Memory B cell (primary cell): Measurements from ENCODE around the gene CELSR1.
A peak's percentile ranks its signal among the peaks of the same experiment; 100 is the strongest.

Experiments
- ATAC-seq: fragments of 150-1000 bp; cut with Tn5 transposase; 2 replicates; pipeline ENCODE4 v1.10.0; 2021; ENCODE audit warnings: low read depth, mild to moderate bottlenecking, moderate library complexity
- DNase-seq, 2 donors: peaks; one replicate each; pipeline ENCODE4 v3.0.0; 2022; ENCODE audit warnings: low spot score in 2 of 2
- H3K27ac Mint-ChIP-seq: one replicate; pipeline ENCODE4 v1.8.0; 2022; ENCODE audit warnings: mild to moderate bottlenecking, moderate library complexity, mixed read lengths
- H3K27me3 Mint-ChIP-seq: one replicate; pipeline ENCODE4 v1.8.0; 2022; ENCODE audit warnings: mixed read lengths
- H3K36me3 Mint-ChIP-seq: one replicate; pipeline ENCODE4 v1.8.0; 2022; ENCODE audit warnings: mild to moderate bottlenecking, mixed read lengths
- H3K4me1 Mint-ChIP-seq: one replicate; pipeline ENCODE4 v1.8.0; 2022; ENCODE audit warnings: mixed read lengths
- H3K4me3 Mint-ChIP-seq: one replicate; pipeline ENCODE4 v1.8.0; 2022; ENCODE audit warnings: mild to moderate bottlenecking, moderate library complexity, mixed read lengths
- H3K9me3 Mint-ChIP-seq: one replicate; pipeline ENCODE4 v1.8.0; 2022; ENCODE audit warnings: mixed read lengths

The CELSR1 gene

DNA sequence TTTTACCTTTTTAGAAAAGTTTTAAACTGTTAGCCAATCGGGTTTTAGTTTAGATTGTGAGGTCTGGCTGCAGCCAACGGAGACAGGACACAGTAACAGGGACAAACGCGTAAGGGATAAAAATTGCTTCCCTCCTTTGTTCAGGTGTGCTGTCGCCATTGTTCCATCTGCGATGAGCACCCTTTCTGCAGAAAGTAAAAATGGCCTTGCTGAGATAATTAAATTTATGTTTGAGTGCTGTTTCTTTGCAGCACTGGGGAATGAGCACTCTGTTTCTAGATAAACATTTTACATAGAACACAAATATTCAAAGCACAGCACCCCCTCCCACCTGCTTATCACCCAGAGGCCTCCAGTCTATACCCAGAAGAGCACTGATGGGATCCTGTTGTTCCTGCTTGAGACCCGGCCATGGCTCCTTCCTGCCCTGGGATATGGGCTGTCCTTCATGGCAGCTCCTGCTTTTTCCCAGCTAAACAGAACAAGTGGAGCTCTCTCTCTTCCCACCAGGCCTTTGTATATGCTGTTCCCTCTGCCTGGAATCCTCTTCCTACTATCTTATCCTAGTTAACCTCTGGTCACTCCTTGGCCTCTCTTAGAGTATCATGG is 34.3 kb upstream of the CELSR1 start:
- Mint-ChIP-seq H3K4me3 (no peak overlapping the region), H3K27me3 (no peaks in the 10 kb centered on the region), H3K9me3 (peaks cover 4% of the 10 kb centered on the region), H3K27ac (no peak overlapping the region), H3K4me1 (peaks cover 27% of the 10 kb centered on the region), H3K36me3 (peaks cover 2% of the 10 kb centered on the region)
- no peak for DNase-seq
- no peak for ATAC-seq

DNA sequence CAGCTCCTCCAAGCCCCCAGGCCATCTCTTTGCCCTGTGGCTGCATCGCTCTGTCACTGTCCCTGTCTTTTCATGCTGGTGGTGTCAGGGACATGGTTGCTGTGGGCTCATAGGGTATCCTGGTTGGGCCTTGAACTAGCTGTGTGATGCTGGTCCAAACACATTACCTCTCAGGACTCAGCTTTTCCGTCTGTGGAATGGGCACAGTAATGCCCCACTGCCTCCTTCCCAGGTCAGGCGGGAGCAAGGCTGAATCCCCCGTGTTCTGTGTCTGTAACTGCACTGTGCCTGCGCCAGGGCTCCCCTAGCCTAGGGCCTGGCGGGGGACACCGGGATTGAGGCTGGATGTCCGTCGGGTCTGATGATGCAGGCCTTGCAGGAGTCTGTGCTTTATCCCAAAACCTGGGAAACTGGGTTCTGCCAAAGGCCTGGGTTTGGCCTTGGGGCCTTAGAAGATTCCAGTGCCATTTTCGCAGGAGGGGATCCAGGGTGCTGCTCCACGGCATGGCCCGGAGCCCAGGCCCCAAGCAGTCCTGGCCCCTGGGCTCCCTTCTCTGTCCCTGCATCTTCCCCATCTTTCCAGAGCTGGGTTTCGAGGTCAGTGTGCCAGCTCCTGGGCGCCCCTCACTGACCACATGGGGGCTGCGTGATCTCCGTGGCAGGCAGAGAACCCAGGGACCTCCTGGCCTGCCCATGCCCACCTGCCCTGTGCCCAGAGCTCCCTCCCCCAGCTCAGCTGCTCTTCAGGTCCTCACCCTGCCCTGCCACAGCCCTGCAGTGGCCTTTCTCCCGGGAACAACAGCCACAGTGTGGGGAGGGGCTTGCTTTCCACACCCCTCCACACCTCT is 32.7 kb upstream of the CELSR1 start:
- H3K36me3 Mint-ChIP-seq, result peaks cover 2% of the 10 kb centered on the region
- H3K27ac Mint-ChIP-seq, result no peak overlapping the region
- H3K4me1 Mint-ChIP-seq, result peaks cover 17% of the 10 kb centered on the region
- no peak overlapping the region for H3K4me3 Mint-ChIP-seq
- no peak for ATAC-seq
- no peaks in the 10 kb centered on the region for H3K27me3 Mint-ChIP-seq
- no peak for DNase-seq
- peaks cover 4% of the 10 kb centered on the region for H3K9me3 Mint-ChIP-seq

DNA sequence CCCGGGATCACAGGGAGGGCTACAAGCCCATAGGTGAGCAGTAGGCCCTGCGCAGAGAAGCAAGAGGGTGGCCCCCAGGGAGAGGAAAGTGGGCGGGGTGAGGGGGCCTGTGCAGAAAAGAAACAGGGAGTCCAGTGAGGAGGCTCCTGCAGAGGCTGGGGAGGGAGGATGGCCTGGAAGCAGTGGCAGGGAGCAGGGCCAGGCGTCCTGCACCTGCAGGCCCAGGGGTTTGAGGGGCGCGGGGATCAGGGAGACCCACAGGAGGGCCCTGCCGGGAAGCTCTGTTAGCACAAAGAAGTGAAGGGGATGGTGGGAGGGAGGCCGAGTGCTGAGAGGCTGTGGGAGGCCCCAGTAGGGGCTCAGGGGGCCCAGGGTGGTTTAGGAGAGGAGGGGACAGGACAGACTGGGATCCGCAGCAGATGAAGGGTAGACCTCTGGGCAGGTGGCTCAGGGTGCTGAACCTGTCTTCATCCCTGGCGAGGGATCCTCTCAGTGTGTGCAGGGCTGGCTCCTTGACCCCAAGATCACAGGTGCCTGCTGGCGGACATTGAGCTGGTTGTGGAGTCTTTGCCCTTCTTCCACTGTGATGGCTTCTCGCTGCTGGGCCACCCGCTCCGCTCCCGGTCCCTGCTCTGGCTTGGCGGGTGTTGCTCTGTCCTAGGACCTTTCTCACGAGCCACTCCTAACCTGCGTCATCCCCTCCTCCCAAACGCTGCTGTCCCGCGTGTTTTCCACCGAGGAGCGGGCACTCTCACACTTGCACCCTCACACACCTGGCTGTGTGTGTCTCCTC is 31.8 kb upstream of the CELSR1 start:
- ATAC-seq (no peak), DNase-seq (no peak)
- Mint-ChIP-seq H3K4me3 (no peak overlapping the region), H3K36me3 (peaks cover 2% of the 10 kb centered on the region), H3K4me1 (peaks cover 16% of the 10 kb centered on the region), H3K27ac (no peak overlapping the region), H3K9me3 (peaks cover 4% of the 10 kb centered on the region), H3K27me3 (no peaks in the 10 kb centered on the region)

DNA sequence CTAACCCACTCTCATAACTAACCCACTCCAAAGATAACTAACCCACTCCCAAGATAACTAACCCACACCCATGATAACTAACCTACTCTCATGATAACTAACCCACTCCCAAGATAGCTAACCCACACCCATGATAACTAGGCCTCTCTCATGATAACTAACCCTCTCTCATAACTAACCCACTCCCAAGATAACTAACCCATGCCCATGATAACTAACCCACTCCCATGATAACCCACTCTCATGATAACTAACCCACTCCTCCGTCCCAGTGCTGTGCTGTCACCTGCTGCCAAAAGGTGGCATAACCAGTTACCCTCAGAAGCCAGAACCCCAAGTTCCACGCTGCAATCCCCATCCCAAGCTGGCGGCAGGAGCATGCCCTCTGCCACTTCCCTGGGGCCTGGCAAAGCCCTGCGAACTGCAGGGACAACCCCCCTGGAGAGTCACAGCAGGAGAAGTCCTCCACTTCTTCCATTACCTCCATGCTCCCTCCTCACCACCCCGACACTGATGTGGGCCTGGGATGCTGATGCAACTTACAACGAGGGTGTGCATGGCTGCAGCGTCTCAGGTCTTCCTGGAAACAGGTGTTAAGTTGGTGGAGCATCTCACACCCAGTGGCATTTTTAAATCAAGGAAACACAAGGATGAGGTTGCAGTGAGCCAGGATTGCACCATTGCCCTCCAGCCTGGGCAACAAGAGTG is 30.8 kb upstream of the CELSR1 start:
- Mint-ChIP-seq H3K9me3 (peaks cover 4% of the 10 kb centered on the region), H3K36me3 (peaks cover 2% of the 10 kb centered on the region), H3K27ac (peak overlapping the region; percentile 5), H3K4me1 (peaks cover 23% of the 10 kb centered on the region), H3K27me3 (no peaks in the 10 kb centered on the region), H3K4me3 (no peak overlapping the region)
- no peak for ATAC-seq
- no peak for DNase-seq

DNA sequence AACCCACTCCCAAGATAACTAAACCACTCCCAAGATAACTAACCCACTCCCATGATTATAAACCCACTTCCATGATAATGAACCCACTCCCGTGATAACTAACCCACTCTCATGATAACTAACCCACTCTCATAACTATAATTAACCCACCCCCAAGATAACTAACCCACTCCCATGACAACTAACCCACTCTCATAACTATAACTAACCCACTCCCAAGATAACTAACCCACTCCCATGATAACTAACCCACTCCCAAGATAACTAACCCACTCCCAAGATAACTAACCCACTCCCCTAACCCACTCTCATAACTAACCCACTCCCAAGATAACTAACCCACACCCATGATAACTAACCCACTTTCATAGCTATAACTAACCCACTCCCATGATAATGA is 30.1 kb upstream of the CELSR1 start:
- no peak overlapping the region for H3K4me3 Mint-ChIP-seq
- no peak overlapping the region for H3K27ac Mint-ChIP-seq
- no peak for ATAC-seq
- H3K9me3 Mint-ChIP-seq, result peaks cover 4% of the 10 kb centered on the region
- H3K4me1 Mint-ChIP-seq, result peaks cover 25% of the 10 kb centered on the region
- no peak for DNase-seq
- H3K36me3 Mint-ChIP-seq, result peaks cover 2% of the 10 kb centered on the region
- no peaks in the 10 kb centered on the region for H3K27me3 Mint-ChIP-seq

DNA sequence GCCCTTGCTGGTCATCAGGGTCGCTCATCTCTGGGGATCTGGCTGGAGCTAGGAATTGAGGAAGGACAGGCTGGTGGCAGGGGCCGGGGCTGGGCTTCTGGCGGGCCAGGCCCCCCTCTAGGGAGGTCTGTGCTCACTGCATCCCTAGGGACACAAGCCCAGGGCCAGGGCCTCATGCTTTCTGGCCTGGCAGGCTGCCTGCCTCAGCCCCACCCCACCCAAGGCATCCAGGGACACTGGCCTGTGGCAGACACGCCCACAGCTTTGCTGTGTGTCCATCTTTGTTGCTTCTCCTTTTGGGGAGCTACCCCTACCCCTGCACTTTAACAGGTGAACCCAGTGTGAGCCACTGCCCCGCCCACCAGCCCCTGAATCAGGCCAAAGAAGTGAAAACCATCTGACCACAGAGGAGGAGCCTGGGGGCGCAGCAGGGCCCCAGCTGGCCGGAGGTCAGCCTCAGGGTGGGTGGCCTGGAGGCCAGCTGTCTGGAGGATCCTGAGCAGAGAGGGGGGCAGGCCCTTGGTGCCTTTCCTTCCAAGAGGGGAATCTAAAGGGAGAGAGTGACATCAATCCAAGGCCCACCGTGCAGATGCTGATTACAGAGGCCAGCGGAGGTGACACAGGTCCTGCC is 26.8 kb upstream of the CELSR1 start:
- Mint-ChIP-seq H3K4me3 (peak overlapping the region; percentile 4), H3K9me3 (no peaks in the 10 kb centered on the region), H3K4me1 (peaks cover 31% of the 10 kb centered on the region), H3K27me3 (no peaks in the 10 kb centered on the region), H3K27ac (no peak overlapping the region), H3K36me3 (no peaks in the 10 kb centered on the region)
- ATAC-seq (no peak), DNase-seq (no peak)

DNA sequence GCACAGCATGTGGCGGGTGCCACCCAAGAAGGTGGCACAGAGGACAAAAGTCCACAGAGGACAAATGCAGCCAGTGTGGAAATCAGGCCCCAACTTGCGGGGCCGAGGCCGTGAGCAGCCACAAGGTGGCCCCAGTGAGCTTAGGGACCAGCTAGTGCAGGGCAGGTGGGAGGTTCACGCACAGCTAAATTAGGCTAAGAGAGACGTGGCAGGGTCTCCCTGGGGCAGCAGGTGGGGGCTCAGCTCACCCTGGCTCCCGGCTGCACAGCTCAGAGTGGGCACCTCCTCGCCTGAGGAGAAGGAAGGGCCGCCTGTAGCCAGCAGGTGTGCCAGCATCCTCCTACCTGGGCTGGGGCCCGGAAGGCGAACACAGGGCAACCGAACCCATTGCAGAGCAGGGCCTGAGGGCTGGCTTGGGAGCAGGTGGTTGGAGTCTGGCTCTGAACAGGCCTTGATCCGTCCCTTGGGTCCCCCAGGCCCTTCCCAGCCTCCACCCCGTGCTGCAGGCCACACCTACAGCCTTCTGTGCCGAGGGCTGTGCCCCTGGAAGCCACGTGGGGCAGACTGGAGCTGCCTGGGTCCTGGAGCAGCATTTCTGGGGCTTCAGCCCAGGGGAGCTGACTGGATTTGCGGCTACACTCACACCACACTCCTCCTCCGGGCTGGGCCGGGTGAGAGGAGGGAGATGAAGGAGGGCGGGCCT is 26.1 kb upstream of the CELSR1 start:
- Mint-ChIP-seq H3K4me3 (peak overlapping the region; percentile 73), H3K27ac (no peak overlapping the region), H3K9me3 (no peaks in the 10 kb centered on the region), H3K4me1 (peaks cover 27% of the 10 kb centered on the region), H3K36me3 (no peaks in the 10 kb centered on the region), H3K27me3 (no peaks in the 10 kb centered on the region)
- DNase-seq (peak; percentile 81 to 89), ATAC-seq (peak; percentile 88)

DNA sequence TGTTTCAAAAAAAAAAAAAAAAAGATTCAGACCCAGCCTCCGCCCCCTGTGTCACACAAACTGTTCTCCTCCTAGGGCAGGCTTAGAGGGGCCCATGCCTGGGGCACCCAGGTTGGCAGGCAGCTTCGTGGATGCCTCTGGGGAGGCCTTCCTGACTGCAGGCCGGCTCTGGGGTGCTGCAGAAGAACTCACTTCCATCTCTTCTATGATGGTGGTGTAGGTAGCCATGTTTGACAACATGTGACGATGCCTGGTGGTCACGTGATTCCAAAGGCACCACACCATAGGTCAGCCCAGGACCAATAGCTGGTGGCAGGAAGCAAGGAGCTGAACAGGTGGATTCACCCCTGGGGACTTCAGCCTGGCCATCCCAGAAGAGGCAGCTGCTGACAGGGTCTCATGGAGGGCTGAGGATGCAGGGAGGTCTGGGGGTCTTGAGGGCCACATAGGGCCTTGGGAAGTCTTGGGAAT is 24.1 kb upstream of the CELSR1 start:
- H3K4me3 Mint-ChIP-seq, result no peak overlapping the region
- H3K27me3 Mint-ChIP-seq, result peaks cover 3% of the 10 kb centered on the region
- DNase-seq (no peak), ATAC-seq (no peak)
- peaks cover 18% of the 10 kb centered on the region for H3K4me1 Mint-ChIP-seq
- H3K27ac Mint-ChIP-seq, result no peak overlapping the region
- H3K36me3 Mint-ChIP-seq, result peaks cover 3% of the 10 kb centered on the region
- H3K9me3 Mint-ChIP-seq, result peaks cover 3% of the 10 kb centered on the region

DNA sequence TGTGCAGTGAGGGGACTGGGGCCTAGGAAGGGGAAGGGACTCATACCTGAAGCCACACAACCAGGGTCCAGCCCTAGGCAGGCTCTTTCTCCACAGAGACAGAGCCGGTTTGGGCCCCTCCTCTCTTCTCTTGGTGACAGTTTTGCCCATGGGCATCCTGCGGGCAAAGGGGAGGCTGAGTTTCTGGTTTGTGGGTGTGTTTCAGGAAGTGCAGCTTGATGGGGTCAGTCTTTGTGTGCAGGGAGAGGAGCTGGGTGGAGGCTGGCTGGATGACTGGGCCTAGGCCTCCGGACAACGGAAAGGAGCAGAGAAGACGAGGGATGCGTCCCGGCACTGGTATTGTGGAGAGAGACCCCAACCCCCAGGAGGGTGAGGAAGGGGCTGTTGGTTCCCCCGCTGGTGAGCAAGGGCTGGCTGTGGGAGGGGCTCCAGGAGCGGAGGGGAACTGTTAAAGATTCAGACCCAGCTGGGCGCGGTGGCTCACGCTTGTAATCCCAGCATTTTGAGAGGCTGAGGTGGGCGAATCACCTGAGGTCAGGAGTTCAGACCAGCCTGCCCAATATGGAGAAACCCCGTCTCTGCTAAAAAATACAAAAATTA is 23.4 kb upstream of the CELSR1 start:
- peaks cover 3% of the 10 kb centered on the region for H3K36me3 Mint-ChIP-seq
- H3K27ac Mint-ChIP-seq, result no peak overlapping the region
- no peak for DNase-seq
- H3K27me3 Mint-ChIP-seq, result peaks cover 3% of the 10 kb centered on the region
- H3K4me3 Mint-ChIP-seq, result no peak overlapping the region
- peaks cover 3% of the 10 kb centered on the region for H3K9me3 Mint-ChIP-seq
- H3K4me1 Mint-ChIP-seq, result peaks cover 18% of the 10 kb centered on the region
- ATAC-seq, result no peak

DNA sequence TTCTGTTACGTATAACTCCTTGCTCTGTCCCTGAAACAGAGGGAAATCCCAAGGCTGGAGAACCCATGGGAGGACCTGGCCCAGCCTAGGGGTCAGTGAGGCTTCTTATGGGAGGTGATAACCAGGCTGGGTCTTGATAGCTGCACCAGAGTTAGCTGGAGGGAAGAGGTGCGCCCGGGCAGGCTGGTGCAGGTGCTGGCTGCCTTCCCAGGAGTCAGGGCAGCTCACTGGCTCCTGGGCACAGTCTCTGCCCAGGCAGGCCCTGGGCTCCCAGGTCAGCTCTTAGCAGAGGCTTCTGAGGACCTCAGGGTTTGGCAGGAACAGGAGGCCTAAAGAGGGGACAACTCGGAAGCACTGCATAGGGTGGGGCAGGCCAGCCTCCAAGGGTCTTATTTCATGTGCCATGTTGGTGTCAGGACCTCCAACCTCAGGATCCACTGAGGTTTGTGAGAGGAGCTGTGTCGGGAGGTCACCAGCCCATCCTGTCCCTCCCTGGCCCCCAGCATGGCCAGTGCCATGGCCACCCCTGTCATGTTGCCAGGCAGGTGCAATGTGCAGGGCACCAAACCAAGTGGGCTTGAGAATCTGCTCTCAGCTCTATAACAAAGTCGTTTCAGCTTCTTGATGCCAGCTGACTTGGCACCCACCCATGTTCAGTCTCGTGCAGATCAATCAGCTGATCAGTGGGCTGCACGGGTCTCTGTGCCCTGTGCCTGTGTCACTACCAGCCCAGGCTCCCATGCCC is 20.5 kb upstream of the CELSR1 start:
- H3K4me3 Mint-ChIP-seq, result no peak overlapping the region
- H3K27me3 Mint-ChIP-seq, result peaks cover 10% of the 10 kb centered on the region
- peaks cover 3% of the 10 kb centered on the region for H3K36me3 Mint-ChIP-seq
- peaks cover 10% of the 10 kb centered on the region for H3K4me1 Mint-ChIP-seq
- no peak overlapping the region for H3K27ac Mint-ChIP-seq
- no peak for DNase-seq
- H3K9me3 Mint-ChIP-seq, result peaks cover 3% of the 10 kb centered on the region
- ATAC-seq, result no peak

DNA sequence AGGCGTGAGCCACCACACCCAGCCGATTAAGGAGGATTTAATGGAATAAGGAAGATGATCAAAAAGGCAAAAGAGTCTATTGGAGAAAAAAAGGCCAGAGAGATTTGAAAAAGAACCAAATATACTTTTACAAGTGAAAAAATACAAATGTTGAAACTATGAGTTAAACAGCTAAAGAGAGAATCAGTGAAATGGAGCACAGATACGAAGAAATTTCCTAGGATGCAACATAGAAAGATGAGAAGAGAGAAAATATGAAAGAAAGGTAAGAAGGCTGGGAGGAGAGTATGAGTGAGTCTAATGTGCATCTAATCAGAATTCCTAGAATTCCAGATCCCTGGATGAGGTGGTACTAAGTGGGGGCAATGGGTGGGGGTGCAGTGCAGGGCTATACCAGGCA is 19.4 kb upstream of the CELSR1 start:
- H3K4me1 Mint-ChIP-seq, result peaks cover 5% of the 10 kb centered on the region
- peaks cover 12% of the 10 kb centered on the region for H3K27me3 Mint-ChIP-seq
- peaks cover 3% of the 10 kb centered on the region for H3K9me3 Mint-ChIP-seq
- peaks cover 3% of the 10 kb centered on the region for H3K36me3 Mint-ChIP-seq
- no peak overlapping the region for H3K4me3 Mint-ChIP-seq
- ATAC-seq (no peak), DNase-seq (no peak)
- no peak overlapping the region for H3K27ac Mint-ChIP-seq

DNA sequence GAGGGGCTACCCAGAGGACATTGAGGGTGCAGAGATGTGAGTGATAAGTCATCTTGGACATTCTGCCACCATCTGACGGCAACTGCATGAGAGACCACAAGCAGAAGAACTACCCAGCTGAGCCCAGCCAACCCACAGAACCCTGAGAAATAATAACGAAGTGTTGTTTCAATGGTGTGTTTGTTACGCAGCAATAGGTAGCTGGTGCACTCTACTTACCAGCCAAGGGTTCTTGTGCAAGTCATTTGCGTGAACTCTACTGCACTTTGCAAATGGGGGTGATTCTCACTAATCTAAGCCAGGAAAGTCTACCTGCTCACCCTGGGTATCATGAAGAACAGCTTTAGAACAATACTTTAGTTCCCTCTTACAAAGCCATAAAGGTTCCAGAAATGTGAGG is 15.8 kb upstream of the CELSR1 start:
- H3K4me1 Mint-ChIP-seq, result no peaks in the 10 kb centered on the region
- H3K4me3 Mint-ChIP-seq, result no peak overlapping the region
- peaks cover 3% of the 10 kb centered on the region for H3K9me3 Mint-ChIP-seq
- peaks cover 20% of the 10 kb centered on the region for H3K27me3 Mint-ChIP-seq
- ATAC-seq (no peak), DNase-seq (no peak)
- peaks cover 3% of the 10 kb centered on the region for H3K36me3 Mint-ChIP-seq
- no peak overlapping the region for H3K27ac Mint-ChIP-seq
